ENCODE results near the gene RCOR1. TPM values are rescaled to one million over a fixed set of nuclear protein-coding genes. Genes with fewer than 3 reads are reported as not detected.

RCOR1 gene
- total RNA-seq, 6 experiments from 2014 or later: 24.5 to 27.6 (median 25.1) TPM

DNA sequence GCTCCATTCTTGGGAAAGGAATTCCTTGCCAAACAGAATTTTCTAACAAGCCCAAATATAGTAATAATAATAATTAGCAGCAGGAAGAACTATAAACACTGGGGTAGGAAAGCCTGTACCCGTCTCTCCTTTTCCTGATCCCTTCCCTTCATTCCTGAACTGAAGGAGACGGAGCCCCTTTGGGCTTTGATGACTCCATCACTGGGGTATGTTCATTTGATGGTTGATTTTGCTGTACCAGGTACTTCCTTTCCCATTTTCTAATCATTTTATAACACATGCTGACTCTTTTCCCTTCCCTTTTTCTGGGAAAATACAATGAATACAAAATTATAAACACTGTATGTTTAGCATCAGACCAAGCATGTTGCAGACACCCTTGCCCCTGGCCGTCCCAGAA is 3.6 kb upstream of the RCOR1 start:
- Mint-ChIP-seq H3K9me3 (no peaks in the 10 kb centered on the region), H3K4me3 (peak overlapping the region; percentile 22; the same call in 1 of the 2 replicates), H3K4me1 (ENCODE audit: low read depth) (peaks cover 46% of the 10 kb centered on the region), H3K27me3 (ENCODE audit: insufficient read depth) (peaks cover 5% of the 10 kb centered on the region), H3K27ac (peak overlapping the region; percentile 22; the same call in 1 of the 2 replicates), H3K36me3 (ENCODE audit: low read depth) (peaks cover 3% of the 10 kb centered on the region; the same call in 1 of the 2 replicates)
- TF ChIP-seq, protein P1, sequence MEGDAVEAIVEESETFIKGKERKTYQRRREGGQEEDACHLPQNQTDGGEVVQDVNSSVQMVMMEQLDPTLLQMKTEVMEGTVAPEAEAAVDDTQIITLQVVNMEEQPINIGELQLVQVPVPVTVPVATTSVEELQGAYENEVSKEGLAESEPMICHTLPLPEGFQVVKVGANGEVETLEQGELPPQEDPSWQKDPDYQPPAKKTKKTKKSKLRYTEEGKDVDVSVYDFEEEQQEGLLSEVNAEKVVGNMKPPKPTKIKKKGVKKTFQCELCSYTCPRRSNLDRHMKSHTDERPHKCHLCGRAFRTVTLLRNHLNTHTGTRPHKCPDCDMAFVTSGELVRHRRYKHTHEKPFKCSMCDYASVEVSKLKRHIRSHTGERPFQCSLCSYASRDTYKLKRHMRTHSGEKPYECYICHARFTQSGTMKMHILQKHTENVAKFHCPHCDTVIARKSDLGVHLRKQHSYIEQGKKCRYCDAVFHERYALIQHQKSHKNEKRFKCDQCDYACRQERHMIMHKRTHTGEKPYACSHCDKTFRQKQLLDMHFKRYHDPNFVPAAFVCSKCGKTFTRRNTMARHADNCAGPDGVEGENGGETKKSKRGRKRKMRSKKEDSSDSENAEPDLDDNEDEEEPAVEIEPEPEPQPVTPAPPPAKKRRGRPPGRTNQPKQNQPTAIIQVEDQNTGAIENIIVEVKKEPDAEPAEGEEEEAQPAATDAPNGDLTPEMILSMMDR (IDR thresholded peaks at IDR 0.05): no peak
- no peak for DNase-seq

DNA sequence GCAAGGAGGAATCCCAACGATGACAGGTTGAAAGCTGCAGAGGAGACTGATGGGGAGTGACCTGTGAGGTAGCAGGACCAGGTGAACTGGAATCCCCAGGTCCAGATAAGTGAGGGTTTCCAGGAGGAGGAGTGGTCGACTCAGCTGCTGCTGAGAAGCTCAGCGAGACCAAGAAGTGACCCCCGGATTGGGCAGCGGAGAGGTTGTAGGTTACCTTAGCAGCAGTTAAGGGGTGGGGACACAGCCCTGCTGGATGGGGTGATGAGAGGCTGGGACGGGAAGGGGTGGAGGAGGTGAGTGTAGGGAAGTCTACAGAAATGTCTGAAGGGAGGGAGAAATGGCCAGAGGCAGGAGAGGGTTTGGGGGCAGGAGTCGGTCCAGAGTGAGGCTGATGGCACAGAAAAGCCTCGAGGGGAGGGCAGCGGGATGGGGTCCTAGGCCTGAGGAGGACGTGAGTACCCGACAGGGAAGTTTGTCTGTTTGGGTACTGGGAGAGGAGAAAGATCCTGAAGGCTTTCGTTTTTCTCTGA is 2.6 kb upstream of the RCOR1 start:
- peaks cover 5% of the 10 kb centered on the region for H3K27me3 Mint-ChIP-seq (ENCODE audit: insufficient read depth)
- H3K9me3 Mint-ChIP-seq: no peaks in the 10 kb centered on the region
- H3K4me1 Mint-ChIP-seq (ENCODE audit: low read depth): peaks cover 56% of the 10 kb centered on the region
- DNase-seq: no peak
- peaks cover 10% of the 10 kb centered on the region; the same call in 1 of the 2 replicates for H3K36me3 Mint-ChIP-seq (ENCODE audit: low read depth)
- TF ChIP-seq, protein P1 (IDR thresholded peaks at IDR 0.05): no peak
- H3K4me3 Mint-ChIP-seq: no peak overlapping the region; the same call in 1 of the 2 replicates
- peak overlapping the region; percentile 96 for H3K27ac Mint-ChIP-seq

DNA sequence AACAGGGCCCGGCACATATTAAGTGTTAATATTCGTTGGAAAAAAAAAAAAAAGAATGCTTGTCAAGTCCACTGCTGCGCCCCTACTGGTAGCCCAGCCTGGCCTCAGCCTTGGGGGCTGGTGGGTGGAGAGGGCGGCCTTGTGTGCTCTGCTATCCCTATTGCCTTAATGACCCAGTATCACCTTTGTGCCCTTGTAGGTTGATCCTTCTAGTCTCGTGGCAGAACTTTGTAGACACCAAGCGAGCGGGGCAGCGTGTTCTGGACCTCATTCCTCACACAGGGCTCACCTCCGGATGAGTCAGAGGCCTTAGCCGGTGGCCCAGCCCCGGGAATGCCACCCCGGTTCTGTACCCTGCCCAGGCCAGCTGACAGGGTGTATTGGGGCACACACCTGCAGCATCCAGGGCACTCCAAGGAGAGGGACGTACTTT is 1.8 kb upstream of the RCOR1 start:
- Mint-ChIP-seq H3K4me1 (ENCODE audit: low read depth) (peaks cover 56% of the 10 kb centered on the region), H3K27ac (peak overlapping the region; percentile 96), H3K4me3 (peak overlapping the region; percentile 88), H3K9me3 (no peaks in the 10 kb centered on the region), H3K27me3 (ENCODE audit: insufficient read depth) (peaks cover 4% of the 10 kb centered on the region), H3K36me3 (ENCODE audit: low read depth) (peaks cover 10% of the 10 kb centered on the region; the same call in 1 of the 2 replicates)
- TF ChIP-seq, protein P1 (IDR thresholded peaks at IDR 0.05): peak; percentile 77
- DNase-seq: no peak

DNA sequence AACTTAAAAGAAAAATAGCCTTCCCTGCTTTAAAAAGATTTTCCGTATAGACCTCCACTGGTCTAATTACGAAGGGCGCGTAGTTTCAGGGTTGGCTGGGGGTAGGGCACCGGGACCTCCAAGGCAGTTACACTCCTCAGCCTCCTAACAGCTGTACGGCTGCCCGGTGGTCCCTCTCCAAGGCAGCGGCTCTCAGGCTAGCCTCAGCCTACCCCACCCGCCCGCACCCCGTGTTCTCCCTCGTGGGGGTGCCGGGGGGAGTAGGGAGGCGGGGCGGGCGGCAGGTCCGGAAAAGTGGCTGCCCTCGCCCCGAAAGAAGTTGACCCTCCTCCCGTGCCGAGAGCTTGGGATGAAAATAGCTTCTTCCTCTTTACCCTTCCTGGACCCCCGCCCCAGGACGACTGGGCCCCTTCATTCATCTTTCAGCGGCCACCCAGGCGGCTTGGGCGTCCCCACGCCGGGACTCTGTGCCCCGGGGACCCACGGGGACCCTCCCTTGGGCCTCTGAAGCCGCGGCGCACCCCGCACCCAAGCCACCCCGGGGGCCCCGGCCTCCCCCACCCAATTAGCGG is 991 bp upstream of the RCOR1 start:
- DNase-seq: no peak
- H3K4me3 Mint-ChIP-seq: peak overlapping the region; percentile 88
- H3K27me3 Mint-ChIP-seq (ENCODE audit: insufficient read depth): peaks cover 3% of the 10 kb centered on the region

DNA sequence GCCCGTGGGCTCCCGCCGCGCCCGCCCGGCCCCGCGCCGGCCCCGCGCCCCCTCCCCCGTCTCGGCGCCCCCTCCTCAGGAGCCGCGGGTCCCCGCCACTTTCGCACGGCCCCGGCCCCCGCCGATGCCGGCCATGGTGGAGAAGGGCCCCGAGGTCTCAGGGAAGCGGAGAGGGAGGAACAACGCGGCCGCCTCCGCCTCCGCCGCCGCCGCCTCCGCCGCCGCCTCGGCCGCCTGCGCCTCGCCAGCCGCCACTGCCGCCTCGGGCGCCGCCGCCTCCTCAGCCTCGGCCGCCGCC is 263 bp downstream of the RCOR1 start:
- peaks cover 3% of the 10 kb centered on the region for H3K27me3 Mint-ChIP-seq (ENCODE audit: insufficient read depth)
- H3K9me3 Mint-ChIP-seq: no peaks in the 10 kb centered on the region
- no peak overlapping the region for H3K27ac Mint-ChIP-seq
- peaks cover 46% of the 10 kb centered on the region for H3K4me1 Mint-ChIP-seq (ENCODE audit: low read depth)
- H3K4me3 Mint-ChIP-seq: no peak overlapping the region; the same call in 1 of the 2 replicates
- DNase-seq: no peak
- TF ChIP-seq, protein P1 (IDR thresholded peaks at IDR 0.05): no peak
- peaks cover 10% of the 10 kb centered on the region; the same call in 1 of the 2 replicates for H3K36me3 Mint-ChIP-seq (ENCODE audit: low read depth)

More for the DNA sequence above, 991 bp upstream of the RCOR1 start:
- TF ChIP-seq, protein P1 (IDR thresholded peaks at IDR 0.05): no peak
- peak overlapping the region; percentile 96 for H3K27ac Mint-ChIP-seq
- no peaks in the 10 kb centered on the region for H3K9me3 Mint-ChIP-seq
- H3K36me3 Mint-ChIP-seq (ENCODE audit: low read depth): peaks cover 10% of the 10 kb centered on the region; the same call in 1 of the 2 replicates
- peaks cover 51% of the 10 kb centered on the region for H3K4me1 Mint-ChIP-seq (ENCODE audit: low read depth)
